NCI-H345 treated with DMSO at 0.1 percent for 48 hours (cell line): Measurements from ENCODE around the gene MARK3.
A peak's percentile ranks its signal among the peaks of the same experiment; 100 is the strongest.

Source experiments
- DNase-seq: peaks from one replicate; lab custom pipeline; 2025; ENCODE audit not compliant: unreplicated experiment; lab: John Stamatoyannopoulos, UW

Gene MARK3

DNA sequence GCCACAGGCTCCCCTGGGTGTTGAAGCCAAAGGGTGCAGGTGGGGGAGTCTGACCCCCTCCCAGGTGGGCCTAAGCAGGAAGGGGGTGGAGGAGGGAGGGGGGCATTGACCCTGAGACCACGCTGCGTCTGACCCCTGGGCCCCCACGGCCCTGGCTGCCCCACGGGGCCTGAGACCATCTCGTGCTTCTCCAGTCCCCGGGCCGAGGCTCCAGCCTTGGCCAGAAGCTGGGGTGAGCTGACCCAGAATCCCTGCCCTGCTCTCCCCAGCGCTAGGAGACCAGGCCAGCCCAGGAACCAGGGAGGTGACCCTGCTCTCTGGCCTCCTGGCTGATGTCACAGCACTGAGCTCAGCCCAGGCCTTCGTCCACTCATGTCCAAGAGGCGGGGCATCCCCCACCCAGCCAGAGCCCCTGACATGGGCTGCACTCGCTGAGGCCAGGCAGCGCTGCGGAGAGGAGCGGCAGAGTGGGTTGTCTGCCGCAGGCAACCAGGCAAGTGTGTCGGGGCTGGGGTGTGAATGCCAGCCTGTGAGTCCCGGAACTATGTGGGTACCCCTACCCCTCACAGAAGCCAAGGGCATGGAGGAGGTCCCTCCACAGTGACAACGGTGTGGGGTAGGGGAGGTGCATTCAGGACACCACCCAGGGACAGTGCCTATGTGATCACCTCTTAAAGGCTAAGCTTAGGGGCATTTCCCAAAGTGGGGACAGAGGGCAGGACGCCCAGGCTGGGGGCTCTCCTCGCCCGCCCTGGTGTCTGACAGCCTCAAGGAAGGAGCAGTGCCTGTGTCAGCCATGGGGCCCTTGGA lies 150.1 kb downstream of the MARK3 start:
- DNase-seq = no peak

GRCh38 chr14:103535891-103536565 lies 150.8 kb downstream of the MARK3 start:
- DNase-seq = no peak

GRCh38 chr14:103536693-103537092 lies 151.5 kb downstream of the MARK3 start:
- DNase-seq = no peak

GRCh38 chr14:103537175-103537990 lies 152.2 kb downstream of the MARK3 start:
- no peak for DNase-seq

DNA sequence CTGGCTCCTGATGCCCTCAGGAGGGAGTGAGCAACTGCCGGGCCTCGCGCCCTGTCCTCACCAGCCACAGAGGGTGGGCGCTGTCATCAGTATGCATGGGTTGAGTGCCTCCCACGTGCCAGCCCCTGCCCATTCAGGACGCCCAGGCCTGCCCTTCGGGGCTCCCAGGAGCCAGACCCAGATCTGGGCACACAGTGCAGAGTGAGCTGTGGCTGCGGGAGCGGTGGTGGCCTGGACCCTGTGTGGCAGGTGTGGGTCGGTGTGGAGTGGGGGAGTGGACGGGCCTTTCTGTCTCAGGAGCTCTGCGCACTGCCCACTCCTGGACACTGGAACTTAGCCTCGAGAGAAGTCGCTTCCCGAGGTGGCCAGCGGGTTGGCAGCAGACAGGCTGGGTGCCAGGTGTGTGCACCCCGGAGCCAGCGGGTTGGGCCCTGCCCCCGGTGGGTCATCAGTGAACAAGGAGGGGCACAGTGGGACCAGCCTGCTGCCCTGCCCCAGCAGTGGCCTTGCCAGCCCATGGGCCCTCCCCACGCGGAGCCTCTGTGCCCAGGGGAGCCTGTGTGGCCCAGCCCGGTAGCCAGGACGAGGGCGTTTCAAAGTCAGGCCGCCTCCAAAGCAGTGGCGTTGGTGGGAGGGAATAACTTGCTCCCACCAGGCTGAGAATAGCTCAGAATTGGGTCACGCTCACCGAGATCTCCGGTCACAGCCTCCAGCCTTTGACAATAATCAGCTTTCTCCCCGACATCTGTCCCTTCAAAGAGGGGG lies 153.3 kb downstream of the MARK3 start:
- no peak for DNase-seq

- no peak for DNase-seq
Observed at GRCh38 chr14:103539056-103539825, 154.0 kb downstream of the MARK3 start.

DNA sequence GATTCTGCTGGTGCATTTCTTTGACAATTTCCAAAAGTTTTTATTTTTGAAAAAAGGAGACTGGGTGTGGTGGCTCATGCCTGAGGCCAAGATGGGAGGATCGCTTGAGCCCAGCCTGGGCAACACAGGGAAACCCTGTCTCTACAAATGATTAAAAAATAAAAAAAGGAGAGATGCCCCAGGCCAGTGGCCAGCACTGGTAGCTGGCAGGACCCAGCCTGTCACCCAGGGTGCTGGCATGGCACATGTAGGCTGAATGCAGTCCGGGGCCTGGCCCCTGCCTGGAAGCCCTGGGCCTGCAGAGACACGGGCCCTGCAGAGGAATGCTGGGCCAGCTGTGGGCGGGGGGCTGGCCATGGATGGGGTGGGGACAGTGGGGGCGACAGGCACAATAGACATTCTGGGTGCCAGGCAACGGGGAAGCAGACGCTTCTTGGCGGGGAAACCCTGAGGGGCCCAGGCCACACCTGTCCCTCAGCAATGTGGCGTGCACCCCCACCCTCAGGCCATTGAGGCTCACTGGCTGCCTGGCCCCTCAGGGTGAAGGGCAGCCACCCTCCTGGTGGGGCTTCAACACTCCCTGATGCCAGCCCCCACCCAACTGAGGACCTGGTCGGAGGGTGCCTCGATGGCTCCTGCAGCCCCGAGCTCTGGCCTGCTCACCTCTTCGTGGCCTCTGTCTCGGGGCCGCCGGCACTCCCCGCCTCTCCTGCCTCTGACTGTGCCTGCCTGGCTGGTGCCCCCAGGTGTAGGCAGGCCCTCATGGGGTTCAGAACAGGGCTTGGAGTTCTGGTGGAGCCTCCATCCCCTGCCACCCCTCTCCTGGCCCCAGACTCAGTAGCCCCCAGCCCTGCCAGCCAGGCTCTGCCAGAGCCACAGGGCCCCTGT lies 155.8 kb downstream of the MARK3 start:
- no peak for DNase-seq

- no peak for DNase-seq
Observed at GRCh38 chr14:103541709-103542604, 156.7 kb downstream of the MARK3 start.

- peak; percentile 13 for DNase-seq
Observed at GRCh38 chr14:103542605-103543088, 157.4 kb downstream of the MARK3 start.

DNA sequence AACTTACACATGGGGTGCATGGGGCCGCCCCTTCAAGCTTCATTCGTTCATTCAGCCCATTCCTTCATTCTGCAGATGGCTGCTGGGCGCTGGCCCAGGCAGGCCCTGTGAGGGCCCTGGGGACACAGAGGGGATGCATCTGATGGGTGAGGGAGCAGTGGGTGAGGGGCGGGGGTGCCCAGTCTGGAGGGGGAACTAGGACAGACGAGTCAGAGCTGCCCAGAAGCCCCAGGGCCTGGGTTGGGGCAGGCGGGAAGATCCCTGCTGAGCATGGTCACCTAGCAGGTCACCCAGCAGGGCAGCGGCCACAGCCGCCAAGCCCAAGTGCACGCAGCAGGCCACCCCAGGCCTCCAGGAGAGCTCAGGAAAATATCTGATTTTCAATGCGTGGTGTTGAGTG lies 157.9 kb downstream of the MARK3 start:
- DNase-seq = no peak

- DNase-seq = no peak
Observed at GRCh38 chr14:103543721-103544387, 158.6 kb downstream of the MARK3 start.

GRCh38 chr14:103544388-103545218 lies 159.4 kb downstream of the MARK3 start:
- DNase-seq = no peak

DNA sequence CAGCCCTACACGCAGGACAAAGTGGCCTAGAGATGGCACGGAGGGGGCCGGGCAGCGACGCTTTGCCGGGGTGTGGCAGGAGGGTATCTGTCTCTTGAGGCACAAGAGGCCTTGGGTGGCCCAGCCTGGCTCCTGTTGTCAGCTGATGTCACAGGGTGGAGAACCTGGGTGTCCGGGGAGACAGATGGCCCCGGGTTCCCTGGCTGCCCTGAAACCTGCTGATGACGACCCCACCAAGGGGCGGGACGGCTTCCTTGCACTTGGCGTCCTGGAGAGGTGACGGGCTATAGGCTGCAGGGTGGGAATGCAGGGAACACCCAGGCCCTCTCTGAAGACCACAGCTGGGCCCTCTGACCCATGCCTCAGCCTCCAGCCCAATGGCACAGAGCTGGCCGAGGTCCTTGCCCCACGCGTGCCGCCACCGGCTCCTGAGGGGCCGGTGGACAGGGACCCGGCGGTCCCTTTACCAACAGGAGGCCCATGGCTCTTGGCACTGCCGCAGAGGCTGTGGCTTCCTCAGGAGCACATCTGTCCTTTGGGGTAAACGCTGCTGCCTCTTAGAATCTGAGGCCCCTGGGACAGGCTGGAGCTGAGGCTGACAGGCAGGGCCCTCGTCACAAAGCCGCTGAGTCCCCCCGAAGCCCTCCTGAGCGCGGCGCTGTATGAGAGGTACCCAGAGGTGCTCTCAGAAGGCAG lies 160.2 kb downstream of the MARK3 start:
- DNase-seq = no peak

GRCh38 chr14:103545915-103546651 lies 160.9 kb downstream of the MARK3 start:
- DNase-seq = no peak
